ENCODE measurements around the gene STAMBP. TPM values are rescaled to one million over a fixed set of nuclear protein-coding genes. Genes with fewer than 3 reads are reported as not detected.

The STAMBP gene
- 48.4 to 53.9 TPM (median 51.5 TPM) in 5 replicates for total RNA-seq (2022; extraction: Qiagen RNA extraction)

DNA sequence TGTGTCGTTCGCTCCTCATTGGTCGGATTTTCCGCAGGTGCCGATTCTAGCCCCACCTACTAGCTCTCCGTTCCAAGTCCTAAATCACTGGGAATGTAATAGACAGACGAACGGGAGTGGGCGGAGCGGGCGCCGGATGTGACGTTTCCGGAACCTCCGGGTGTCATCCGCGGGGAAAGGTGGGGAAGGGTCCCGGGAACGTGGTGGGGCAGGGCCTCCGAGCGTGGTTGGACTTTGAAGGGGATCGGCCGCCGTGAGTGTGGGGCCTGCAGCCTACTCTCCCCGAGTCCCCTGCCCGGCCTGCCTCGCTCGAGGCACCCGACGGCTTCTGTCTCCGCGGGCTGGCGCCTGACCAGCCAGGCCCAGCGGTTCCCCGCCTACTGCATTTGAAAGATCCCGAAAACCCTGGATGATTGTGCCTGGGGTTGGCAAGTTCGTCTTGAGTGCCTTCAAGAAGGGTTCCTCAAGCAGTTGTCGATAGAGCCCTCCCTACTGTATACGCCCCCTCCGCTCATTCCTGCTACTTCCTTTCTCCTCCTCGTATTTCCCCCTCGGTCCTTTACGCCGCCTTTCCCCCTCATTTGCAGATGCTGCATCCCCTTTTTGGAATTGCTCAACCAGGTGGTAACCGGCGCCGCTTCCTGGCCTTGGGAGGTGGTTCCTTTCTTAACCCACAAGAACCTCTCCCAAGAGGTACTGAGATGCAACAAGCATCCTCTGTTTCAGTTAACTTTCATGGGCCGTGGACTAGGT is at the start of gene STAMBP:
Gene STAMBP, plus strand, starts transcription at position 144 of the 753 bp plus-strand sequence. CDS start 1,896 bp downstream, outside the sequence.

DNA sequence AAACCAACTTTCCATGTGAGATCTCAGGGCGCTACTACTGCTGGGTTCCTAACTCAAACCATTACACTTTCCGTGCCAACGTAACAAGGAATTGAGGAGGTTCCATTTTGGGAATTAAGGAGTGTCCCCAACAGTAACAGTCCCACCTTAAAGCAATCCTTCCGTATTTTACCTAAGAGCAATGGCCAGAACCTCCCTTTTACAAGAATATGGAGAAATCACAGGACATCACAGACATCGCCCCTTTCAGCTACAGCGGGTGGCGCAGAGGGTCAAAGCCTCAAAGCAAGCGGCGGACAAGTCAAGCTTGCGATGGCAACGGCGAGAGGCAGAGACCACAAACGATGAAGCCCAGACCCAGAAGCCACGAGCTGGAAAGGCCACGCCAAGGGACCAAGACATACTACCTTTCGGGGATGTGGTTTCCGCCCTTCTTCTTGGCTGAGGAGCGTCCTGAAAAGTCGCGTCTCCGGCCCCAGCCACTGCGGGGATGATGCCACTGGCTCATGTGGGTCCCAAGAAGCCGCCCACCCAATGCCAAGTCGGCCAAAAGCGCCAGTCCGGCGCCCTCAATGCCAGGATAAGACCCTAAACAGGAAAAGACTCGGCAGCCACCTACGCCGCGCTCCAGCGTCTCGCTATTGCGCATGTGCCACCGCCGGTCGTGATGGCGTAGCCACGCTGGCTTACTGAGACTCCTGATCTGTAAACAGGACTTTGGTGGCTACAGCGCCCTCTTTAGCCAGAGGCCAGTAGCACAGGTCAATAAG is 49.1 kb upstream of the STAMBP start, which contains the start of gene DUSP11:
Gene DUSP11, minus strand, starts transcription at position 637 of the 770 bp plus-strand sequence. Its CDS starts 129 bp downstream, at position 508.

DNA sequence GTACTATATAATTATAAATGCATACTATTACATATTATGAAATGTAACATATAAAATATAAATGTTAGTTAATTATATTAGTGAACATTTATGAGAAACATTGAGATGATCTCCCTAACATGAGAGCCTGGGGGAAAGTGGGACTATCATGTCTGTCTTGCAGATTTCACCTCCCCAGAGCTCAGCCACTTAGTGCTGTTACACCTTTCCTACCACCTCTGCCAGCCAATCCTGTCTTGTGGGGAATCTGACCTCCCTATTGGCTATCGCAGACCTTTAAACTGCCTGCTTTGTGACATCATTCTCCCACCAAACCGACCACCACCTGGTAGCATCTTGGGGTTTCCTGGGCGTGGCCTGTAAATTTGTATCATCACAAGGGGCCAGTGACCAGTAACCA is 44.9 kb upstream of the STAMBP start, which contains the start of gene C2orf78:
Gene C2orf78, plus strand, starts transcription at position 301 of the 400 bp plus-strand sequence. CDS start 127 bp downstream, outside the sequence.

DNA sequence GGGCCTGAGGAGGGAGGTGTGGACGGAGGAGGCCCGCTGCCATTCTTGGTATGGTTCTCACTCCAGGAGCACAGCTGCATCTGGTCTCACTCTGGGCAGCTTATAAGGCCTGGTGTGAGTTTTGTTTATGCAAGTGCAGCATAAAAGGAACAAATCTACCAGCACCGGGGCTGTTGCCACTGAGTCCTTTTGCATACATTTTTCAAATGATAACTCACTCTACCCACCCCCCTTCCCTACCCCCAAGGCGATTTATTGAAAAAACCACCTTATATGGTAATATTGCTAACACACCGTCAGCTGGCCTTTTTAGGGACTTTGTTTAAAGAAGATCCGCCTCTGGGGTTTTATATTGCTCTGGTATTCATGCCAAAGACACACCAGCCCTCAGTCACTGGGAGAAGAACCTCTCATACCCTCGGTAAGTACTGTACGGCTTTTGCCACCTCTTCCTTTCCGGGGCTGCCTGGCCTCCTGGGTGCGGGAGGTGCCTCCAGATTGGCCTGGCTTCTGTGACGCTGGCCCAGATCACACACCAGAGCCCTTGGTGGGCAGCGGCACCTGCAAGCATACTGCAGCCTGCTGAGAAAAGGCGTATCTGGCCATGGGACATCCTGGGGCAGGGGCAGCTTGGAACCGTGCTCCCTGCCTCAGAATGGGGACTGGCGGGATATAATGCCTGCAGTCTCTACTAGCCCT is 64.0 kb downstream of the STAMBP start, which contains the start of gene ACTG2:
Gene ACTG2, plus strand, starts transcription at position 378 of the 699 bp plus-strand sequence. CDS start 8,304 bp downstream, outside the sequence.

Other genes with a start within 250 kb of the STAMBP start
- not detected in 5 replicates for gene NAT8, start 186.5 kb upstream of the STAMBP start, total RNA-seq (2022; extraction: Qiagen RNA extraction)
- gene TPRKB, start 91.6 kb upstream of the STAMBP start, total RNA-seq (2022; extraction: Qiagen RNA extraction): 64.7 to 84.6 TPM (median 75.8 TPM) in 5 replicates
- 37.7 to 47.7 TPM (median 39.0 TPM) in 5 replicates for gene DUSP11, start 48.9 kb upstream of the STAMBP start, total RNA-seq (2022; extraction: Qiagen RNA extraction)
- gene C2orf78, start 44.8 kb upstream of the STAMBP start, total RNA-seq (2022; extraction: Qiagen RNA extraction): not detected in 5 replicates
- gene ACTG2, start 64.0 kb downstream of the STAMBP start, total RNA-seq (2022; extraction: Qiagen RNA extraction): 0.20 to 0.39 TPM (median 0.25 TPM) in 5 replicates
- gene DGUOK, start 97.9 kb downstream of the STAMBP start, total RNA-seq (2022; extraction: Qiagen RNA extraction): 142 to 171 TPM (median 168 TPM) in 5 replicates
- gene TET3, start 155.9 kb downstream of the STAMBP start, total RNA-seq (2022; extraction: Qiagen RNA extraction): 7.5 to 11.3 TPM (median 9.3 TPM) in 5 replicates

All from A549 treated with Hydrocortisone at 1 μM for 4 hours (cell line).